Measurements from ENCODE around the gene MAP3K14.

Gene MAP3K14

DNA sequence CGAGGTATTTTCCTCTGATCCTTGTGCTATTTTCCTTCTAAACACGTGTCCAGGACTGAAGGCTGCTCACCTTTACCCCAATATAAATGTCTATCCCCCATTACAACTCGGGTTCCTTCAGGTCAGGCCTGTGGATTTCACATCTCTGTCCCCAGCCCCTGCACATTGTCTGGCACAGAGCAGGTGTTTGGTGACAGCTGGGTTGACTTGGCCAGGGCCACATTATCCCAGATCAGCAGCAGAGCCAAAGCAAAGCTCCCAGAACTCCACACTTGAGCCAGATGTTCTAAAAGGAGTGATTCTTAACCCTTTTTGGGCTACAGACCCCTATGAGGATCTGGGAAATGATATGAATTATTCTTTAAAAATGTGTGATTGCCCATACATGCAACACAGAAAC, 36.9 kb downstream of the MAP3K14 start:
- H3K27me3 ChIP-seq (ENCODE audit: control insufficient read depth in 2 of 2, insufficient read depth in 2 of 2, low read length in 2 of 2), result no peaks in the 10 kb centered on the region
- H3K4me1 ChIP-seq (ENCODE audit: control insufficient read depth in 2 of 2, insufficient read depth in 2 of 2, low read length in 2 of 2), result peaks cover 7% of the 10 kb centered on the region in 2 donors
- H3K4me3 ChIP-seq (ENCODE audit: low read length in 2 of 2), result no peak overlapping the region
- H3K27ac ChIP-seq (ENCODE audit: low read depth in 2 of 2, low read length in 2 of 2), result no peak overlapping the region
- H3K9ac ChIP-seq (ENCODE audit: low read depth in 1 of 2, low read length in 2 of 2), result no peak overlapping the region
- peaks cover 23 to 24% of the 10 kb centered on the region in 2 donors for H3K36me3 ChIP-seq (ENCODE audit: control insufficient read depth in 2 of 2, insufficient read depth in 2 of 2, low read length in 2 of 2)
- H3K9me3 ChIP-seq (ENCODE audit: control insufficient read depth in 2 of 2, low read length in 2 of 2), result no peaks in the 10 kb centered on the region

DNA sequence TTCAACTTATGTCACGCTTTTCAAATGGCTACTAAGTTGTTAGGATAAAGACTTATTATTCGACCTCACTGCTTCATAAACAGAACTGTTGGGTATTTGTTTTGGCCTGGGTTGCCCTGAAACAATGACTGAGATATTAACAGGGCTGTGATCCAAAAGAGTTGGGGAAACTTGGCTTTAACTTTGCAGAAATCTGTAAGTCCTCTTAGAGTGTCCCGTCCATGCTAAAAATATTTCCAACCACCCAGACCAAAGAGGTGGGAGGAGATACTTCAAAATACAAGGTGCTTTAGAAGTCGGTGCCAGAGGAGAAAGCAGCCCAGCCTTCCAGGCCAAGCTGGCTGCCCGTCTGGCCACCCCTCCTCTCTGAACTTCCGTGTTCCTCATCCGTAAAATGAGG, 38.8 kb downstream of the MAP3K14 start:
- no peak overlapping the region for H3K27ac ChIP-seq (ENCODE audit: low read depth in 2 of 2, low read length in 2 of 2)
- H3K4me3 ChIP-seq (ENCODE audit: low read length in 2 of 2), result no peak overlapping the region
- no peaks in the 10 kb centered on the region for H3K9me3 ChIP-seq (ENCODE audit: control insufficient read depth in 2 of 2, low read length in 2 of 2)
- peaks cover 19 to 21% of the 10 kb centered on the region in 2 donors for H3K36me3 ChIP-seq (ENCODE audit: control insufficient read depth in 2 of 2, insufficient read depth in 2 of 2, low read length in 2 of 2)
- H3K27me3 ChIP-seq (ENCODE audit: control insufficient read depth in 2 of 2, insufficient read depth in 2 of 2, low read length in 2 of 2), result no peaks in the 10 kb centered on the region
- H3K4me1 ChIP-seq (ENCODE audit: control insufficient read depth in 2 of 2, insufficient read depth in 2 of 2, low read length in 2 of 2), result peaks cover 7% of the 10 kb centered on the region in 2 donors
- no peak overlapping the region for H3K9ac ChIP-seq (ENCODE audit: low read depth in 1 of 2, low read length in 2 of 2)

GRCh38 chr17:45277216-45277849, 39.5 kb downstream of the MAP3K14 start:
- Histone ChIP-seq H3K4me1 (ENCODE audit: control insufficient read depth in 2 of 2, insufficient read depth in 2 of 2, low read length in 2 of 2) (peaks cover 7% of the 10 kb centered on the region in 2 donors), H3K9ac (ENCODE audit: low read depth in 1 of 2, low read length in 2 of 2) (no peak overlapping the region), H3K27ac (ENCODE audit: low read depth in 2 of 2, low read length in 2 of 2) (peak overlapping the region in 1 of 2 donors; percentile 10), H3K27me3 (ENCODE audit: control insufficient read depth in 2 of 2, insufficient read depth in 2 of 2, low read length in 2 of 2) (no peaks in the 10 kb centered on the region), H3K9me3 (ENCODE audit: control insufficient read depth in 2 of 2, low read length in 2 of 2) (no peaks in the 10 kb centered on the region), H3K36me3 (ENCODE audit: control insufficient read depth in 2 of 2, insufficient read depth in 2 of 2, low read length in 2 of 2) (peaks cover 16 to 18% of the 10 kb centered on the region in 2 donors), H3K4me3 (ENCODE audit: low read length in 2 of 2) (no peak overlapping the region)

GRCh38 chr17:45276031-45276430, 40.8 kb downstream of the MAP3K14 start:
- Histone ChIP-seq H3K9me3 (ENCODE audit: control insufficient read depth in 2 of 2, low read length in 2 of 2) (no peaks in the 10 kb centered on the region), H3K27ac (ENCODE audit: low read depth in 2 of 2, low read length in 2 of 2) (peak overlapping the region in 1 of 2 donors; percentile 23), H3K36me3 (ENCODE audit: control insufficient read depth in 2 of 2, insufficient read depth in 2 of 2, low read length in 2 of 2) (peaks cover 18 to 22% of the 10 kb centered on the region in 2 donors), H3K4me3 (ENCODE audit: low read length in 2 of 2) (no peak overlapping the region), H3K9ac (ENCODE audit: low read depth in 1 of 2, low read length in 2 of 2) (no peak overlapping the region), H3K27me3 (ENCODE audit: control insufficient read depth in 2 of 2, insufficient read depth in 2 of 2, low read length in 2 of 2) (no peaks in the 10 kb centered on the region), H3K4me1 (ENCODE audit: control insufficient read depth in 2 of 2, insufficient read depth in 2 of 2, low read length in 2 of 2) (peaks cover 7% of the 10 kb centered on the region in 2 donors)

DNA sequence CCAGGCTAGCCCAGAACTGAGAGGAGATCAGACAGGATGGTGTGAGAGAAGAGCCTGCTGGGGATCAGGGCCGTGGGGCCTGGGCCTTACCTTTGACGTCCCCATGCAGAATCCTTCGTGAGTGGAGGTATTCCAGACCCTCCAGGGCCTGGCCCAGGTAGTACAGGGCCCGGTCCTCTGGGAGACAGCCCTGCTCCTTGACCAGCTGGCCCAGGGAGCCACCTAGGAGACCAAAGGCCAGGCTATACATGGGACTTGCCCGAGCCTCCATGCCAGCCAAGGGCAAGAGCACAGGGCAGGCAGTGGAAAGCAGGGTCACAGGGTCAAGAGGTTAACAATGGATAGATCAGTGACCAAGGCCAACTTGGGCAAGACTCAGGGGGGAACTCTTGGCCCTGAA, 42.8 kb downstream of the MAP3K14 start:
- Histone ChIP-seq H3K9me3 (ENCODE audit: control insufficient read depth in 2 of 2, low read length in 2 of 2) (no peaks in the 10 kb centered on the region), H3K36me3 (ENCODE audit: control insufficient read depth in 2 of 2, insufficient read depth in 2 of 2, low read length in 2 of 2) (peaks cover 36 to 42% of the 10 kb centered on the region in 2 donors), H3K9ac (ENCODE audit: low read depth in 1 of 2, low read length in 2 of 2) (no peak overlapping the region), H3K27me3 (ENCODE audit: control insufficient read depth in 2 of 2, insufficient read depth in 2 of 2, low read length in 2 of 2) (no peaks in the 10 kb centered on the region), H3K4me3 (ENCODE audit: low read length in 2 of 2) (no peak overlapping the region), H3K4me1 (ENCODE audit: control insufficient read depth in 2 of 2, insufficient read depth in 2 of 2, low read length in 2 of 2) (peaks cover 7% of the 10 kb centered on the region in 2 donors), H3K27ac (ENCODE audit: low read depth in 2 of 2, low read length in 2 of 2) (no peak overlapping the region)

DNA sequence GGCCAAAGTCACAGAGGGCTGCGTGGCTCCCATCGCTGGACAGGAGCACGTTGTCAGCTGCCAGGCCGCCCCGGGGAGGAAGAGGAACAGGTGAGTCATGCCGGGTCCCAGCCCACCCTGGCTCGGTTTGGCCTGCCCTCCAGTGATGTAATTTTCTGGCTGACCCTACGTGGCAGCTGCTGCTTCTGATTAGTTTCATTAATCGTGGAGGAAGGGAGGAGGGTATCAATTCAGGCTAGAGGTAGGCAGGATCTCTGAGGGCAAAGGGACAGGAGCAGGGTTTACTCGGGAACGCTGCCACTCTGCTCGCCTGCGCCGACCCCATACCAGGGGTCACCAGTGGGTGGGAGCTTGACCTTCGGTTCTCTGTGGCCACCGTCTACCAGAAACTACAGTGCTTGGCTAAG, 43.3 kb downstream of the MAP3K14 start:
- Histone ChIP-seq H3K9me3 (ENCODE audit: control insufficient read depth in 2 of 2, low read length in 2 of 2) (no peaks in the 10 kb centered on the region), H3K36me3 (ENCODE audit: control insufficient read depth in 2 of 2, insufficient read depth in 2 of 2, low read length in 2 of 2) (peaks cover 40 to 47% of the 10 kb centered on the region in 2 donors), H3K4me1 (ENCODE audit: control insufficient read depth in 2 of 2, insufficient read depth in 2 of 2, low read length in 2 of 2) (peaks cover 7% of the 10 kb centered on the region in 2 donors), H3K27ac (ENCODE audit: low read depth in 2 of 2, low read length in 2 of 2) (no peak overlapping the region), H3K4me3 (ENCODE audit: low read length in 2 of 2) (no peak overlapping the region), H3K9ac (ENCODE audit: low read depth in 1 of 2, low read length in 2 of 2) (no peak overlapping the region), H3K27me3 (ENCODE audit: control insufficient read depth in 2 of 2, insufficient read depth in 2 of 2, low read length in 2 of 2) (no peaks in the 10 kb centered on the region)

DNA sequence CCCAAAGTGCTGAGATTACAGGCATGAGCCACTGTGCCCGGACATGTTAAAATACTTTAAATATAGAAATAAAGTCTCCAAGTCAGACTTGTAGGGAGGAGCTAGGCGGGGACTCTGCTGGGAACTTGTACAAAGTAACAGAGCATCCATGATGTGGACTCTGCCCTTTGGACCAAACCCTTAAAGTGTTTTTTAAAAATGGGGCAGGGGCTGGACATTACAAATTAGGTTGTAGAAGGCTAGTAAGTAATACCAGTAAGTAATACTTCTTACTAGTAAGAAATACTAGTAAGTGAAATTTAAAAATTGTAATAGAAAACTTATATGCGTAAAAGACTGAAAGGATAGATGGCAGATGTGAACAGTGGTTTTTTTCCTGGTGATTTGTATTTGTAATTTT, 45.2 kb downstream of the MAP3K14 start:
- H3K27me3 ChIP-seq (ENCODE audit: control insufficient read depth in 2 of 2, insufficient read depth in 2 of 2, low read length in 2 of 2), result no peaks in the 10 kb centered on the region

GRCh38 chr17:45270828-45271418, 45.9 kb downstream of the MAP3K14 start:
- H3K4me3 ChIP-seq (ENCODE audit: low read length in 2 of 2), result no peak overlapping the region
- no peak overlapping the region for H3K27ac ChIP-seq (ENCODE audit: low read depth in 2 of 2, low read length in 2 of 2)
- peaks cover 5% of the 10 kb centered on the region in 2 donors for H3K4me1 ChIP-seq (ENCODE audit: control insufficient read depth in 2 of 2, insufficient read depth in 2 of 2, low read length in 2 of 2)
- no peak overlapping the region for H3K9ac ChIP-seq (ENCODE audit: low read depth in 1 of 2, low read length in 2 of 2)
- no peaks in the 10 kb centered on the region for H3K9me3 ChIP-seq (ENCODE audit: control insufficient read depth in 2 of 2, low read length in 2 of 2)
- H3K27me3 ChIP-seq (ENCODE audit: control insufficient read depth in 2 of 2, insufficient read depth in 2 of 2, low read length in 2 of 2), result no peaks in the 10 kb centered on the region
- H3K36me3 ChIP-seq (ENCODE audit: control insufficient read depth in 2 of 2, insufficient read depth in 2 of 2, low read length in 2 of 2), result peaks cover 56 to 70% of the 10 kb centered on the region in 2 donors

More for the DNA sequence above, 45.2 kb downstream of the MAP3K14 start:
- Histone ChIP-seq H3K4me3 (ENCODE audit: low read length in 2 of 2) (no peak overlapping the region), H3K9me3 (ENCODE audit: control insufficient read depth in 2 of 2, low read length in 2 of 2) (no peaks in the 10 kb centered on the region), H3K4me1 (ENCODE audit: control insufficient read depth in 2 of 2, insufficient read depth in 2 of 2, low read length in 2 of 2) (peaks cover 0 to 4% of the 10 kb centered on the region in 2 donors), H3K27ac (ENCODE audit: low read depth in 2 of 2, low read length in 2 of 2) (no peak overlapping the region), H3K9ac (ENCODE audit: low read depth in 1 of 2, low read length in 2 of 2) (no peak overlapping the region), H3K36me3 (ENCODE audit: control insufficient read depth in 2 of 2, insufficient read depth in 2 of 2, low read length in 2 of 2) (peaks cover 52 to 65% of the 10 kb centered on the region in 2 donors)

- peaks cover 59 to 75% of the 10 kb centered on the region in 2 donors for H3K36me3 ChIP-seq (ENCODE audit: control insufficient read depth in 2 of 2, insufficient read depth in 2 of 2, low read length in 2 of 2)
Measured at GRCh38 chr17:45269912-45270311, 46.9 kb downstream of the MAP3K14 start.

GRCh38 chr17:45267436-45268055, 49.3 kb downstream of the MAP3K14 start:
- no peak overlapping the region for H3K9ac ChIP-seq (ENCODE audit: low read depth in 1 of 2, low read length in 2 of 2)
- peaks cover 65 to 77% of the 10 kb centered on the region in 2 donors for H3K36me3 ChIP-seq (ENCODE audit: control insufficient read depth in 2 of 2, insufficient read depth in 2 of 2, low read length in 2 of 2)
- no peaks in the 10 kb centered on the region for H3K27me3 ChIP-seq (ENCODE audit: control insufficient read depth in 2 of 2, insufficient read depth in 2 of 2, low read length in 2 of 2)
- no peak overlapping the region for H3K27ac ChIP-seq (ENCODE audit: low read depth in 2 of 2, low read length in 2 of 2)
- H3K9me3 ChIP-seq (ENCODE audit: control insufficient read depth in 2 of 2, low read length in 2 of 2), result no peaks in the 10 kb centered on the region
- H3K4me3 ChIP-seq (ENCODE audit: low read length in 2 of 2), result no peak overlapping the region
- H3K4me1 ChIP-seq (ENCODE audit: control insufficient read depth in 2 of 2, insufficient read depth in 2 of 2, low read length in 2 of 2), result peaks cover 19 to 20% of the 10 kb centered on the region in 2 donors

More at GRCh38 chr17:45269912-45270311, 46.9 kb downstream of the MAP3K14 start:
- Histone ChIP-seq H3K4me1 (ENCODE audit: control insufficient read depth in 2 of 2, insufficient read depth in 2 of 2, low read length in 2 of 2) (peaks cover 10% of the 10 kb centered on the region in 2 donors), H3K9me3 (ENCODE audit: control insufficient read depth in 2 of 2, low read length in 2 of 2) (no peaks in the 10 kb centered on the region), H3K27me3 (ENCODE audit: control insufficient read depth in 2 of 2, insufficient read depth in 2 of 2, low read length in 2 of 2) (no peaks in the 10 kb centered on the region), H3K9ac (ENCODE audit: low read depth in 1 of 2, low read length in 2 of 2) (no peak overlapping the region), H3K4me3 (ENCODE audit: low read length in 2 of 2) (no peak overlapping the region), H3K27ac (ENCODE audit: low read depth in 2 of 2, low read length in 2 of 2) (no peak overlapping the region)
